Right kidney (tissue), 1 donor: ENCODE data around the gene FHL3.

ENCODE experiments used
- DNase-seq: peaks from one replicate; pipeline ENCODE4 v3.0.0-alpha.2; 2016

Gene FHL3

DNA sequence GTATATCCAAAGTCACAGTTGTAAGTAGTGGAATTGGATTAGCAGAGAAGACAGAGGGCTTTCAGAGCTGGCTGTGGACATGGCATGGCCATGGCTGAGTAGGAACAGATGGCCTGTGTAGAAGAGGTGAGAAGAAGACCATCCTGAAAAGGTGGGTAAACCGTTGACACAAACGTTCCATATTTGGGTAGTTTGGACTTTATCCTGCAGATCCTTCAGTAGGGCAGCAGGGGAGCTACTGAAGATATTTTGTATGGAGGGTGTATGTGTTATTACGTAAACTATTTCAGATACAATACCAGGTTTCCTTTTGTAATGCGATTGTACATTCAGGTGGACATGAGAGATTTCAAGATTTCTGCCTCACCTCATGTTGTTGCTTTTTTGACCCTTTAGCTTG lies 8.9 kb upstream of the FHL3 start:
- no peak for DNase-seq

DNA sequence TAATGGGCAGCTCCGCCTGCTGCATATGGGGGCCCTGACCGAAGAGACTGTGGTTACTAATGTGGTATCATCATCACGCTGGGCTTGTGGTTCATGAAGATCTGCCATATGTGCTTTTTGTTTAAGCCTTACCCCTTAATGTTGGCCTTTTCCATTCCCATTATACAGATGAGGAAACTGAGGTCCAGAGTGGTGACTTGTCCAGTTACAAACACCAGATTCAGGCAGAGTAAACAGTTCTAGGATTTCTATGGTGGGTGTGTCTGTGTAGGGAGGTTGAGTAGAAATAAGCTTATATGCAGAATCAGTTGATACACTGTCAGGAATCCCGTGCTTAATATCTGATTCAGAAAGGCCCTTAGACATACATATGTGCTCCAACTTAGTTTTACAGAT lies 7.9 kb upstream of the FHL3 start:
- DNase-seq = no peak

DNA sequence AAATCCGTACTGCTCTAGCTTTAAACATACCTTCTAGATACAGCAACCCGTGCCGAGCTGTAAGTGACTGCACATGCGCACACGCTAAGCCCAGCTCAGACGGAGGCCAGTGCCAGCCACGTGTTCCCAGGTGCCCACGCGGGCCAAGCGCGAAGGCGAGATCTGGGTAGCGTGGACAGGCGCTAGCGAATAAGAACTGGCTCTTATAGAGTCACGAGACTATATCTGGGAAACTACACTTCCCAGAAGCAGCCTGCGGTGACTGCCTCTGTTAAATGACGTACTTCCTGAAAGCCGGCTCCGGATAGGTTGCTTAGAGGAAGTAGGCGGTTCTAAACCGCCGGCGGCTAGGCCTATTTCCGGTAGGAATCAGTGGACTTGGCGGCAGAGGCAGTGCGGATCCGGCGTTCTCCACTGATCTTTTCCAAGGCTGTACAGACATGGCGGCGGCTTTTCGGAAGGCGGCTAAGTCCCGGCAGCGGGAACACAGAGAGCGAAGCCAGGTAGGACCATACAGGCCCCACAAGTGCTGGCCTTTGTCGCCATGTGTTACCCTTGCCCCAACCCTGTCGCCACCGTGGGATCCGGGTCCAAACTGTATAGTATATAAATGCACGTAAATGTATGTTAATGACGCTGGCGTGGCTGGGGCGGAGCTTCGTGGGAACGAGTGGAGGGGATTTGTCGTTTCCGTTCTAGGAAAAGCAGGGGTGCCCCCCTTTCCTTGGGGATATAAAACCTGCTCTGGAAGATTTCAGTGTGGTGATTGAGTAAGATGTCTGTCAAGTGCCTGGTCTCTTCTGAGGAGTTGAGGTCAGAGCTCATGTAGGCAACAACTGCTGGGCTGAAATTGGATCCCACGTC lies 7.3 kb upstream of the FHL3 start, which contains the start of gene UTP11:
UTP11 (plus strand) TSS at position 372 of the 864 bp plus-strand sequence; CDS start at position 441, 69 bp downstream.
- peak; percentile 88 for DNase-seq

DNA sequence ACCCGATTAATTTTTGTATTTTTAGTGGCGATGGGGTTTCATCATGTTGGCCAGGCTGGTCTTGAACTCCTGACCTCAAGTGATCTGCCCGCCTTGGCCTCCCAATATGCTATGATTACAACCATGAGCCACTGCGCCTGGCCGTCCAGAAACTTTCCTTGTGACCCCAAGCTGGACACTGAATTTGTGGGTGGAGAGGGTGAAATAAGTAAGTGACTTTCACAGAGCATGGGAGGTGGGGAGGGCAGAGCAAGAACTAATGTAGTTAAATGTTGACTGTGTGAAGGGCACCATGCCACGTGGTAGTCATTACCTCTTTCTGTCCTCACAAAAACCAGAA lies 4.5 kb upstream of the FHL3 start:
- DNase-seq = no peak

DNA sequence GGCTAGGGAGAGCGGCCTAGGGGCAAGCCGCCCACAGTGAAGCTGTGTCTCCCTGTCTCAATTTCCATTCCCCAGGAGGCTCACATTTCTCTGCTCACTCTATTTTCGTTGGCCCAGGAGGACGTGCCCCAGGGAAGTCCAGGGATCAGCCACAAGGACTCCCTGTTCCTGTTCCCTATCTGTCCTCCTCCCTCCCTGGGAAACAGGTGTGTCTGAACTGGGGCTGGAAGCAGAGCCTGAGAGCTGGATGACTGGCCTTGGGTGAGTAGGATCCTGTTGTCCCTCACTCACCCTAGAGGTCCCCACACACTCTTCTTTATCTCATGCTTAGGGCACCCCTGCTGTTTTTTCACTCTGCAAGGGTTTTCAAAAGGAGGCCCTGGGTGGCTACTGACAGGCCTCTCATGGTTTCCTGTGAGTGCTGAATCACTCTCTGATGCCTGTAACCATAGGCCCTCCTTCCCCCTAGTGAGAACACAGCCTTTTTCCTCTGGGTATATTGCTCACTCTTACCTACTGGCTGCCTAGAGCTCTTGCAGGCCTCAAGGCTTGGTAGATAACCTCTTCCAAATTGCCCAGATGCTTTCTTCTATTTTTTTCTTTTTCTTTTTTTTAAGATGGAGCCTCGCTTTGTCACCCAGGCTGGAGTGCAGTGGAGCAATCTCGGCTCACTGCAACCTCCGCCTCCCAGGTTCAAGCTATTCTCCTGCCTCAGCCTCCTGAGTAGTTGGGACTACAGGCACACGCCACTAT lies 4.0 kb upstream of the FHL3 start:
- DNase-seq = no peak

DNA sequence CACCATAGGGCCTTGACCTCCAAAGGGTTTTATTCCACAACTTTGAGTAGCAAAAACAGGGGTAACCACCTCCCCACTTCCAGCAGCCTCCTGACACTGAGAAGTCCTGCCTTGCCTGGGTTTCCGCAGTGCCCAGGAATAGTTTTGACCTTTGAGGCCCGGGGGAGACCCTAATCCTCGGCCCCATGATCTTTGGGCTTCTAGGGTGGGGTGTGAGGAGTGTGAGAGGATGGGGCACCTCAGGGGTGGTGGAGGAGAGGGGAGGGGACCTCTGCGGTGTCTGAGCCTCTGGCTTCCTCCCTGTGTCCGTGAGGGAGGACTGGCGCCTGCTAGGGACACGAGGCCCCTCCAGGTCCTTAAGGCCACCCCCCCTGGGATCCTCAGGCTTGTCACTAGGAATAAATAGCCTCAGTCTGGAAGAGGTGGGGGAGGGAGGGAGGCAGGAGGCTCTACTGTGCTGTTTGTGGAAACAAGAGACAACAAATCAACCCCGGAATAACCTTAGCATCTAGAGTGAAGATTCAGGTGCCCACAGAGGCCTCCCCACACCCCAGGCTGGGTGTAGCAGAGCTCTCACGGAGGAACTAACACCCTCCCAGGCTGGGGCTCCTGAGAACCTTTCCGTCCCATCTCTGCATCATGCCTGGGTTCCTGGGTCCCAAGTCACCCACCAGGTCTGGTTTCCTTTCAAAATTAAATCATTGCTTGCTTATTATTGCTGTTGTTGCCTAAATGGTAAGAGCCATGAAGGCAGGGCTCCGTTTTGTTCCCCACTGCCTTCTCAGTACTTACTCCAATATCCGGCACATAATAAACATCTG lies 904 bp upstream of the FHL3 start:
- DNase-seq = no peak

DNA sequence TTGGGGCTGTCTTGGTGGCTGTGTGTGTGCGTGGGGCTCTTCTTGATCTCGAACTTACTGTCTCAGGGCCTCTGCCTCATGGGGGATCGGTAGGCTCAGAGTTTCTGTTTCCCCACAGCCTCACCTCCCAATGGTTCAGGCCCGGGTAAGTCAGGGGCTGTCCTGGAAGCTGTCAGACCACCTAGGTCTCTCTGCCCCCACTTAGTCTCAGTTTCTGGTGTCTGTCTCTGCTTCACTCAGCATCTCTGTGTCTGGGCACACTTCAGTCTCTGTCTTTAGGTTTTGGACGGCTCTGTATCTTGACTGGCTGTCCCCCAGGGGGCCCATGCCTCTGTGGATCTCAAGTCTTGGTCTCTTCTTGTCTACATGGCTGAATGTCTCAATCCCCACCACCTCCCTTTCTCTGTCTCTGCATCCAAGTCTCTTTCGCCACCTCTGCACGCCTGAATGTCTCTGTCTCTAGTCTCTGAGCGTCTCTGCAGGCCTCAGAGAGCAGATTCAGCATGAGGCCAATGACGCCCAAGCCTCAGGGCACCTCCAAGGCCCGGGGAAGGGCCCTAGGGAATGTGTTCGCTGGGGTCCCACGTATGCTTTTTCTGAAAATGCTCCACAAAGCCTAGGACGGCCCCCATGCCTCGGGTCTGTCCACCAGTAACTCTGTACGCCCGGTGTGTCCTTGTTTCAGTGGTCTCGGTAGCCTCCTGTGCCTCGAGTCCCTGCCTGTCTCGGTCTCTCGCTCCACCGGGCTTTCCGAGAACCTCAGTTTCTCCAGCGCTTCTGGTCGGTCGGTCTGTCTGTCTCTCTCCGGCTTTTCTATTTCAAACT lies 818 bp downstream of the FHL3 start:
- DNase-seq = peak; percentile 60

DNA sequence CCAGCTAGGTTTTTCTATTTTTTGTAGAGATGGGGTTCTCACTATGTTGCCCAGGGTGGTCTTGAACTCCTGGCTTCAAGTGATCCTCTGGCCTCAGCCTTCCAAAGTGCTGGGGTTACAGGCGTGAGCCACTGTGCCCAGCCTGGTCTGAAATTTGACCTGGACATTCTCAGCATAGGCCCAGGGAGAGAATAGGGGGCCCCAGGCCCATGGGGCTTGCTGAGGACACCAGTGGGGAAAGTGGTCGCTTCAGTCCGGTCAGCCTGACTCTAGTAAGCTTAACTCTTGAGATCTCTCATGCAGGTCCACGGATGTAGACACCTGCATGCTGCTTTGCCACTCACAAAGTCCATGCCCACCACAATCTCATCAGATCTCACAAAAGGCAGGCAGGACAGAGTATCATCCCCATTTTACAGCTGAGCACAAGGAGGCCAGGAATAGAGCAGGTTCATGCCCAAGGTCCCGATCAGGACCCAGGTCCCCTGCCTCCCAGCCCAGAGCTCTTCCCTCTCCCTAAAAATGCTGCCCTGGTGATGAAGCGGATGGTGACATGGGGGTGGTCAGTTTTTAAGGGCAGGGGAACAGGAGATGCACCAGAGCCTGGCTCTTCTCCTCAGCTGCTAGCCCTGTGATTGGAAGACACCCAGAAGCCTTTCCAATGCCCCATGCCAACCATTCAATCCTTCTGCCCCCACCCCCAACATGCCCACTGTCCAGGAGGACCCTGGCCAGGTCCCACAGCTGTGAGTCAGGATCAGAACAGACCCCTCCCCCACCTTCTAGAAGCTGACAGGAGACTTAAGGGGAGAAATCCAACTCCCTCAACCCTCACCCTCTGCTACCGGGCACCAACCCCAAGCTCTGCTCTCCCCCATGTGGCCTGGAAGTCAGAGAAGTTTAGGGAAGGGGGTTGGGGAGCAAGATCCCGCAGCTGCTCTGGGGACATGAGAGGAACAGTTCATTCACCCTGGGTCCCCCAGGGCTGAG lies 1.8 kb downstream of the FHL3 start:
- no peak for DNase-seq

DNA sequence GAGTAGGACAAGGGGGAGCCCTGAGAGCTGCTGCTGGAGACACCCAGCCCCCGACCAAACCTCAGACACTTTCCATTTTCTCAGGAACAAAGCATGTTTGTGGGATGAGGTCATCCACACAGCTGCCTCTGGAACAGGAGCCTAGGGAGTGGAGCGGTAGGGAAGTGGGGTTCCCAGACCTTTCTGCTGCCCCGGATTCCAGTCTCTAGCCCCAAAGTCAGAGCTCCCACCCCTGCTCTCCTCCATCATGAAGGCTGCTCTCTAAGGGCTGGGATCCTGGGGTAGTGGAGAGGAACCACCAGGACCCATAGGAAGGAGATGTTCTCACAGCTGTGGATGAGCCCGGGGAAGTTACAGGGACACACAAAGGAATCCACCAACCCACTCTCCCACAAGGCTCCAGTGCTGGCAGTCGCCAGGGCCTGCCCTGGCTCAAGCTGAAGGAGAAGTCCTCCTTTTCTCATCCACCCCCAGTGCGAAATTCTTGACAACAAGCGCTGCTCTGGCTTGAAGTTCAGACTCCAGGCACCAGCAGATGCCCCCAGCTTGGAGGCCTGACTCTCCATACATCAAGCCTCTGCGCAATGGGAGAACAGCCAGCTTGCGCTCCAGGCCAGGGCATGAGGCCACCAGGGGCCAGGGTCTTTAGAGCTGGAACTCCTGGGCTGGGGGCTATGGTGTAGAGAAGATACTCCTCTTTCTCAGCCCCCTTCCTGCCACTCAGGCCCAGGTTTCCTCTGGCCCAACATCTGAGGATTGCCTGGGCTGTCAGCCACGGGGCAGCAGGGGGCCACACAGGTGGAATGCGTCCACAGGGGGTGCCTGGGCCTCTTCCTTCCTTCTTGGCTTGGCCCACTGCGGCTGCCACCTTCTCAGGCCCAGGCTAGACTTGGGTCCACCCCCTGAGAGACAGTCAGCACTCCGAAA lies 4.5 kb downstream of the FHL3 start:
- peak; percentile 54 for DNase-seq

DNA sequence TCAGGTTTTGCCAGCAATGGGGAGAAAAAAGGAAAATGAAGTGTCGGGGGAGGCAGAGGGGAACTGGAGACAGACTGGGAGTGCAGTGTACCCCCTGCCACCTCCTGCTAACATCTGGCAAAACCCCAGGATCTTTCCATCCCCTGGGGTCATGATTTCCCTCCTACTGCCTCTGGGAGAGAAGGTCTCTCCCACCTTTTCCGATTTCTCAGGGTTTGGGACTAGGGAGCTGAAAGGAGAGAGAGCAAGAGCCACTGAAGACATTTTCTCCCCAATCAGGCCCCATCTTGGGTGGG lies 5.1 kb downstream of the FHL3 start:
- DNase-seq = peak; percentile 69

DNA sequence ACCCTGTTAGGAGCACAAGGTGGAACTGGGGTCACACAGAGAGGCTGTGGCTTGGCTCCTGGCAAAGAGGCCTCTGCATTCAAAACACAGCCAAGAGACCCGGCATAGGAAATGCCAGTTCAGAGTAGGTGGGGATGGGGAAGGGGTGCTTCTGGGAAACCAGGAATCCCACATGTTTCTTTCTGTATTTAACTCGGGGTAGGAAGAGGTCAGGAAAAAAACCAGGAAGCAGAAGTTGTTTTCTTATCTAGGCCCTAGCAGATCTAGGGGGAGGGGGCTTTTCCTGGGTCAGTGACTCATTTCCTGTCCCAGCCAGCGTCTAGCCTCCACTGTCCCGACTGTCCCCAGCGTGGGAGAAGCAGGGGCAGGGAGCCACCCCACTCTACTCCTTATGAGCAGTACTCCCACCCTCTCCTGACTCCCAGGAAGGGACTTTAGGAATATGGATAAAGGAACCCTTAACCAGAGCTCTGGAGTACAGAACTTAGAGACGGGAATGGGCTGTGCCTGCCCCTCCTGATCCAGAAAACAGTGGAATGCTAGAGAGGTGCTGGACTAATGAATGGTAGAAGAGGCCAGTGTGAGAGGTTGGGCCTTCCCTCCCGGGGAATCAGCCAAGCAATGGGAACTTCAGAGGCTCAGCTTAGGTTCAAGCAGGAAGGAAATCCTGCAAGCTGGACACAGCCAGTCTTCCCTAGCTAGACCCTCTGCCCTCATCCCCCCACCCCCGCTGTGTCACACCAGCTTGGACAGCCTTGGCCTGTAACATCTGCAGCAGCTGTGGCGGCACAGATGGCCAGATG lies 5.7 kb downstream of the FHL3 start:
- peak; percentile 64 for DNase-seq

DNA sequence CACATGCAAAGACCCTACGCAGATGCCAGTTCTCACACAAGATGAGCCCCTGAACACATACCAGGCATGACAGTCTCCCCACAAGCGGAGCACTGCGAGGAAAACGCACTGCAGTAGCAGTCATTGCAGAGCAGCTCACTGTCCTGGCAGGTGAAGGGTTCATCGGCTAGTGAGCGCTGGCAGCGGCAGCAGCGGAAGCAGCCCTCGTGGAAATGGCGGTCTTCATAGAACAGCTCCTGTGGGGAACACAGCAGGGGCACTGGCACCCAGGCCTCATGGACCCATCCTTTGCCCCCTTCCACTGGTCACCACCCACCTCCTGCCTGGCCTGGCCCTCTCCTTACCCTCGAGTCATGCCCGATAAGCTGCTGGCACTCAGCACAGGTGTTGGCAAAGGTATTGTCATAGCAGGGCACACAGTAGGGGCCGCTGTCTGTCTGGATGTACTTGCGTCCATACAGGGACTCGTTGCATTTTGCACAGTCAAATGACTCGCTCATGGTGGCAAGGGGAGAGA lies 6.3 kb downstream of the FHL3 start:
- no peak for DNase-seq

DNA sequence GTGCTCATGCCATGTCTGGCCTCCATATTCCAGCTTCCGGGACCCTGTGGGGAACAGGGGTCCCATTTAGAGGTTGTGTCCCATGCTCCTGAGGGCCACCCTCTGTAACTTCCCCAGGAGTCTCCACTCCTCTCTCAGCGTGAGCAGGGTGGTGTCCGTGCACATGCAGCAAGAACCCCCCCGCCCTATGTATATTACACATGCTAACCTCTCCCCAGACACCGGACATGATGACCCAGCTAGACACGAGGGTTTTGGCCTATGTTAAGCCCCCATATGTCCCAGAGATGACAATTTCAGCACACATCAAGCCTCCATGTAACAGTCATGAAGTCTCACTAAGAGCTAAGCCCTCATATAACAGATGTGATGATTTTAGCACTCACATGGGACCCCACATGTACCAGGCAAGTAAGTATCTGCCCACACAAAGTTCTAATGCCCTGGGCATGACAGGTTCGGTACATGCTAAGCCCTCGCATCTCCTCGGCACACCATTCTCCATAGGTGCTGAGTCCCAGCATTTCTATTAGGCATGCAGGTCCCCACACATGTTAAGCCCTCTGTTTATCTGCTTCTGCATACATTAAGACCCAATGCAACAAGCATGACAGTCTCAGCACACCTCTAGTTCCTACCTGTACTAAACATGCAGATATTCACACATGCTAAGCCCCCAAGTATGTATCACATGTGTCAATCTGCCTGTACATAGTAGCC lies 7.1 kb downstream of the FHL3 start:
- DNase-seq = no peak

DNA sequence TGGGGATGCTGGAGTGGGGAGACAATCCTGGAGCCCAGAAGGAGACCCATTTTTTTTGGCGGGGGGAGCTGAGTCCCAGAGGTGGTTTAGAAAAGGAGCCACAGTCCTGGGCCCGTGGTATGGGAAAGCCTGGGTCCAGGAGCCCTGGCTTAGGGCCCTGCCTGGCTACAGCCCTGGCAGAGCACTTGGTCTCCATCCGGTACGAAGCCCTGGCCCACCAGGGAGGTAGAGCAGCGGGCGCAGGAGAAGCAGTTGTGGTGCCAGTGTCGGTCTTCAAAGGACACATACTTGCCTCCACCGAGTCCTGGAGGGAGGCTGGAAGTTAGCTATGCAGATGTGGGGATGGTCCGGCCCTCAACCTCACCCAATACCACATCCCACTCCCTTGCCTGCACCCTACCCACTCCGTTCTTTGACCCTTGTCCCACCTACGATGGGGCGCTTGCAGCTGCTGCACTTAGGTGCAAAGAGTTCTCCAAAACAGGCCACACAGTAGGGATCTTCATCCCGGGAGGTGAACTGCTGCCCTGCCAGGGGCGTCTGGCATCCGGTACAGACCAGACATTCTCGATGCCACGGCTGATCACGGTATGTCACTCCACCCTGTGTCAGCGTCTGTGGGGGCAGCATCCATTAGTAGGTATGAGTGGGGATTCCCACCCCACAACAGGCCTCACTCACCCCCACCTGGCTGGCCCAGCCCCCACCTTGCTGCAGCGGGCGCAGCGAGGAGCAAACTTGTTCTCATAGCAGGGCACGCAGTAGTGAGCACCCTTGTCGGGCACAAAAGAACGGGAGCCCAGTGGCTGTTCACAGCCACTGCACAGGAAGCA lies 7.8 kb downstream of the FHL3 start:
- DNase-seq = no peak

DNA sequence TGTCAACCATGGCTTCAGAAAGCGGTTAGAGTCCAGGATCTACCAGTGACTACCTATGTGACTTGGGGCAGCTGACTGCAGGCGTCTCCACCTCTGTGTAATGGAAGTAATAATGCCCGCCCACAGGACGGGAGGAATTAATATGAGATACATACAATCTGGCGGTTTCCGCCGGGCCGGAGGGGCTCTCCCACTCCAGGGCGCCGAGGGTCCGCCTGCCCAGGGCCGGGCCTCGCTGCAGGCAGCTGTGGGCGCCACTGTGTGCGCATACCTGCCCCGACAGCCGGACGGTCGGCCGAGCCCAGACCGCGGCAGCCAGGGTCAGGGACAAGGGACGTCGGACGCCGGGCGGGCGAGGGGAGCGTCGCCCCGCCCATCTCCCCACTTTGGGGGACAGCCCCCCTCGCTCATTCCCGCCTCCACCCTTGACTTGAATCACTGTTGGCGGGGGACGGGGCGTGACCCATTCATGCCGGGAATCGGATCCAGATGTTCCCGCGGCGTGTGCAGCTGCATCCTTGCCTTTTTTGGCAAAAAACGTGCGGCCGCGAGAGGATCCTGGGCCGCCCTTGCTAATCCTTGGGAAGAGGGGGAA lies 9.5 kb downstream of the FHL3 start:
- peak; percentile 91 for DNase-seq

DNA sequence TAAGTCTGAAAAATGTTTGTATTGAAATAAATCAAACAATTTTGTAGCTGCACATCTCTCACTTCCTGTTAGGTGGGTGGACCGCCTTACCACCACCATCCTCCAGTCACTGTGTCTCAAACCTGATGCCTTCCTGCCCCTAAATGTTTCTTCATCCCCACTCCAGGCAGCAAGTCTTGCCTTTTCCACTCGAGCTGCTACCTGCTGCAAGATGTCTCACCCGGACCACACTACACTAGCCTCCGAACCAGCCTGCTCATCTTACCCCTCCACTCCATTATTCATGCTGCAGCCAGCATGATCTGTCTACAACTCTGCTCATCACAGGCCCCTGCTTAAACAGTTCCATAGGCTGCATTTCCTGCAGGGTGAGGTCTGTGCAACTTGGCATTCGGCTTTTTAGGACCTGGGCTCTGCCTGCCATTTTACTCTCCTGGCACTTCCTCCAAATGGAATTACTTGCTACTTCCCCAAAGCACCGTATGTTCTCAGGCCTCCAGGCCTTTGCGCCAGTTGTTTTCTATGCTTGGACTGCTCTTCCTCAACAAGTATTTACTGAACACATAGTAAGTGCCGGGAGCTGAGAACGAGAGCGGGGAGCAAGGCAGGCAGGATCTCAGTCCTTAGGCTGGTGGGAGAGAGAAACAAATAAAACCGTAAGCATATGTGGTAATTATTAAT lies 10.3 kb downstream of the FHL3 start:
- no peak for DNase-seq
